GM18867 (cell line): Measurements from ENCODE around the gene GRPEL2.
"Not testable (repeated sequence)": the region's sequence is repeated elsewhere in the genome, so short reads cannot be mapped to it uniquely, and the experiment has no call there.

Experiments used
- ATAC-seq: cut with Tn5 transposase; IDR thresholded peaks from one replicate; pipeline ENCODE4 v1.9.1; 2021; ENCODE audit warnings: mild to moderate bottlenecking, moderate library complexity; ENCODE audit not compliant: unreplicated experiment

The GRPEL2 gene

DNA sequence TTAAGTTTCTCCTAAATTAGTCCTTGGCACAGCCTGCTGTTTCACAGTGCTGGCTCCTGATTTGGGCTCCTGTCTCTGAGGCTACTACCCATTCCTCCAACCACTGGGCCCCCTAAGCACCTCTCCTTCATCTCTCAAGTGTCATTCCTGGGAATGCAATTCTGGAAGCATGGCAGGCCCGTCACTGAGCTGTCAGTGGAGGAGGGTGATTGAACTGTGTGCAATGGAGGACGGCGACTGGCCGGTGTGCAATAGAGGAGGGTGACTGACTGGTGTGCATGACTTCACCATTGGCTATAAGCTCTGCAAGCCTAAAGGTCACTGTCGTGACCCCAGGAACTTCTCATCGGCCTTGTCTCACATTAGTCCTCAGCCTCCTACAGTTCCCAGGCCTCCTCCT, 46.2 kb downstream of the GRPEL2 start:
- ATAC-seq = no peak

GRCh38 chr5:149392718-149393117, 47.4 kb downstream of the GRPEL2 start:
- ATAC-seq = no peak

DNA sequence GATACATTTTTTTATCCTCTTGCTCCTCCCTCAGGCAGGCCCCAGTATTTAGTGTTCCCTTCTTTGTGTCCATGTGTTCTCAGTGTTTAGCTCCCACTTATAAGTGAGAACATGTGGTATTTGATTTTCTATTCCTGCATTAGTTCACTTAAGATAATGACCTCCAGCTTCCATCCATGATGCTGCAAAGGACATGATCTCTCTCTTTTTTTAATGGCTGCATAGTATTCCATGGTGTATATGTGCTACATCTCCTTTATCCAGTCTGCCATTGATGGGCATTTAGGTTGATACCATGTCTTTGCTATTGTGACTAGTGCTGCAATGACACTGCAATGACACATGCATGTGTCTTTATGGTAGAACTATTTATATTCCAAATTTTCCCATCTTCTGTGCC, 49.7 kb downstream of the GRPEL2 start:
- ATAC-seq = not testable (repeated sequence)

GRCh38 chr5:149397530-149397929, 52.2 kb downstream of the GRPEL2 start:
- ATAC-seq = no peak

- not testable (repeated sequence) for ATAC-seq
These were observed 53.5 kb downstream of the GRPEL2 start for GRCh38 chr5:149398747-149399266.

- no peak for ATAC-seq
These were observed 54.5 kb downstream of the GRPEL2 start for GRCh38 chr5:149399775-149400174.

- no peak for ATAC-seq
These were observed 55.0 kb downstream of the GRPEL2 start for GRCh38 chr5:149400304-149400703.

DNA sequence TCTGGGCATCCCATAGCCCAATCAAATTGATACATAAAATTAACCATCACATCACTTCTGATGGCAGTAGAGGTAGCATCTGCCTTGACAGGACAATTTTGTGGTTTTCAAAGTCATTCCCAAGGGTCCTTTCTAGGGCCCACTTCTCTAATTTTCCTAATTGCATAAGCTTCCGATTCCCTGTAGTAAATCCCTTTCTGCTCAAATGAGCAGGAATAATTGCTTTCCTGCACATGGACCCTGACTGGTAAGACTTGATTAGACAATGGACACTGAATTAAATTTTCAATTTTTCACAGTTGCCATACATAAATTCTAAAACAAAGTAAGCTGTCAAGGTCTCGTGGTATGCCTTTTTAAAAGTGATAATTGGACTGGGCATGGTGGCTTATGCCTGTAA, 55.8 kb downstream of the GRPEL2 start:
- no peak for ATAC-seq

- no peak for ATAC-seq
These were observed 57.0 kb downstream of the GRPEL2 start for GRCh38 chr5:149402291-149402690.
